ENCODE data around the gene BMP15.

BMP15 gene

DNA sequence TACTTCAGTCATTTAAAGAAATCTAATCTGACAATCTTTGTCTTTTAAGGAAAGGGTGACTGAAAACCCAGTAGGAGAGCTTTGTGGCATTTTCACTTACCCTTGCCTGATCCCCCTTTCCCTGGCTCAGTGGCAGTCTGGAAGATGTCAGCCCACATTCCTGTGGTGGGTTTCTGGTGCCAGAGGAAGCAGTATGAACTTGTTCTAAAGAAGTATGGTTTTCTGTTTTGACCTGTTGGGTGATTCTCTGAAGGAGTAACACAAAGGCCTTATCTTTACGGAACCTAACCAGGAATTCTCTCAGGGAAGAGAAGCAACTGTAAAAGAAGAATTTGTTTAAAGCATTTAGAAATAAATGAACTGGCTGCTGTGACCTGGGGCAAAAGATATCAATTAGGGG lies 41.9 kb downstream of the BMP15 start:
- TF ChIP-seq, protein P1, sequence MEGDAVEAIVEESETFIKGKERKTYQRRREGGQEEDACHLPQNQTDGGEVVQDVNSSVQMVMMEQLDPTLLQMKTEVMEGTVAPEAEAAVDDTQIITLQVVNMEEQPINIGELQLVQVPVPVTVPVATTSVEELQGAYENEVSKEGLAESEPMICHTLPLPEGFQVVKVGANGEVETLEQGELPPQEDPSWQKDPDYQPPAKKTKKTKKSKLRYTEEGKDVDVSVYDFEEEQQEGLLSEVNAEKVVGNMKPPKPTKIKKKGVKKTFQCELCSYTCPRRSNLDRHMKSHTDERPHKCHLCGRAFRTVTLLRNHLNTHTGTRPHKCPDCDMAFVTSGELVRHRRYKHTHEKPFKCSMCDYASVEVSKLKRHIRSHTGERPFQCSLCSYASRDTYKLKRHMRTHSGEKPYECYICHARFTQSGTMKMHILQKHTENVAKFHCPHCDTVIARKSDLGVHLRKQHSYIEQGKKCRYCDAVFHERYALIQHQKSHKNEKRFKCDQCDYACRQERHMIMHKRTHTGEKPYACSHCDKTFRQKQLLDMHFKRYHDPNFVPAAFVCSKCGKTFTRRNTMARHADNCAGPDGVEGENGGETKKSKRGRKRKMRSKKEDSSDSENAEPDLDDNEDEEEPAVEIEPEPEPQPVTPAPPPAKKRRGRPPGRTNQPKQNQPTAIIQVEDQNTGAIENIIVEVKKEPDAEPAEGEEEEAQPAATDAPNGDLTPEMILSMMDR (IDR thresholded peaks at IDR 0.05; ENCODE audit: insufficient read depth, low read length, poor library complexity, severe bottlenecking), result no peak
- no peak overlapping the region for H3K4me3 ChIP-seq (replicated peaks; ENCODE audit: low read depth, low read length)
- DNase-seq (ENCODE audit: extremely low read depth, insufficient read length), result no peak
- H3K27me3 ChIP-seq (replicated peaks; ENCODE audit: control insufficient read depth, insufficient read depth, low read length), result no peaks in the 10 kb centered on the region
- H3K36me3 ChIP-seq (ENCODE audit: control insufficient read depth, insufficient read depth, low read length), result no peaks in the 10 kb centered on the region

DNA sequence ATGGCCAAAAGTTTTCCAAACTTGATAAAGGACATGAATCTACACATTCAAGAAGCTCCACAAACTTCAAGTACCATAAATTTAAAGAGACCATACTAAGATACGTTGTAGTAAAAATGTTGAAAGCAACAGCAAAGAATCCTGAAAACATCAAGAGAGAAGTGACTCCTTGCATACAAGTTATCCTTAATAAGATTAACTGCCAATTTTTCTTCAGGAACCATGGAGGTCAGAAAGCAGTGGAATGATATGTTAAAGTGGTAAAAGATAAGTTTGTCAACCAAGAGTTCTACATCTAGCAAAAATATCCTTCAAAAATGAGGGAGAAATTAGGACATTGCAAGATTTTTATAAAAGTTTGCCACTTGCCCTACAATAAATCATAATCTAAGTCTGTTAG lies 43.3 kb downstream of the BMP15 start:
- TF ChIP-seq, protein P1 (IDR thresholded peaks at IDR 0.05; ENCODE audit: insufficient read depth, low read length, poor library complexity, severe bottlenecking), result no peak
- no peaks in the 10 kb centered on the region for H3K27me3 ChIP-seq (replicated peaks; ENCODE audit: control insufficient read depth, insufficient read depth, low read length)
- no peak for DNase-seq (ENCODE audit: extremely low read depth, insufficient read length)
- no peak overlapping the region for H3K4me3 ChIP-seq (replicated peaks; ENCODE audit: low read depth, low read length)
- H3K36me3 ChIP-seq (ENCODE audit: control insufficient read depth, insufficient read depth, low read length), result no peaks in the 10 kb centered on the region

DNA sequence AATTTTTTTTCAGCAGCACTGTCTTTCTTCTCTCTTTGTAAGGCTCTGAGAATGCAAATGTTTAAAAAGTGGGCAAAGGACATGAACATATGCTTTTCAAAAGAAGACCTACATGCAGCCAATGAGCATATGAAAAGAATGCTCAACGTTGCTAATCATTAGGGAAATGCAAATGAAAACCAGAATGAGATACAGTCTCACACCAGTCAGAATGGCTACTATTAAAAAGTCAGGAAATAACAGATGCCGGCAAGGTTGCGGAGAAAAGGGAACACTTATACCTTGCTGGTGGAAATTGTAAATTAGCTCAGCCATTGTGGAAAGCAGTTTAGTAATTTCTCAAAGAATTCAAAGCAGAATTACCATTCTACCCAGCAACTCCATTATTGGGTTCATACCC lies 51.6 kb downstream of the BMP15 start:
- TF ChIP-seq, protein P1 (IDR thresholded peaks at IDR 0.05; ENCODE audit: insufficient read depth, low read length, poor library complexity, severe bottlenecking), result no peak
- Histone ChIP-seq H3K4me3 (replicated peaks; ENCODE audit: low read depth, low read length) (no peak overlapping the region), H3K36me3 (ENCODE audit: control insufficient read depth, insufficient read depth, low read length) (no peaks in the 10 kb centered on the region), H3K27me3 (replicated peaks; ENCODE audit: control insufficient read depth, insufficient read depth, low read length) (no peaks in the 10 kb centered on the region)
- DNase-seq (ENCODE audit: extremely low read depth, insufficient read length), result no peak

DNA sequence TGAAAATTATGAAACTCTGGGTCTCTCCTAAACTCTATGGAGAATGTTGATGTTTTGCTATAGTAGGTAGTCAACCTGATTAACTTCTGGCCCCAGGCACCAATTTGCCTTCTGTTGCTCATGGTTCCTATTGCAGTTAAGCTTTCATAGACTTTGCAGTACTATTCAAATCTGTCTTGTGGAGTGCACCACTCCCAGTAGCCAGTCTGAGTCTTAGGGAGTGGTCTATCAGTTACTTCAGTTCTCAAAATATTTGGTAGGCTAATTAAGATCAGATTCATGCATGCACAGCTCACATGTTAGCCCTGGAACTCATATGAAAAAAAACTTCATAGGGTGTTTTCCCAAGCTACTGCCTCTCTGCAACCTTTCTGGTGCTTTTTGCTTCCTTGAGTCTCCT lies 53.3 kb downstream of the BMP15 start:
- DNase-seq (ENCODE audit: extremely low read depth, insufficient read length), result no peak

More for the DNA sequence above, 53.3 kb downstream of the BMP15 start:
- Histone ChIP-seq H3K27me3 (replicated peaks; ENCODE audit: control insufficient read depth, insufficient read depth, low read length) (no peaks in the 10 kb centered on the region), H3K4me3 (replicated peaks; ENCODE audit: low read depth, low read length) (no peak overlapping the region), H3K36me3 (ENCODE audit: control insufficient read depth, insufficient read depth, low read length) (no peaks in the 10 kb centered on the region)
- TF ChIP-seq, protein P1 (IDR thresholded peaks at IDR 0.05; ENCODE audit: insufficient read depth, low read length, poor library complexity, severe bottlenecking), result no peak
